ENCODE data around the gene RALBP1. TPM values are rescaled to one million over a fixed set of nuclear protein-coding genes. Genes with fewer than 3 reads are reported as not detected.

The RALBP1 gene
- polyA plus RNA-seq, 1 donor (not counting 4 experiments of a cell fraction or from before 2014, with no cell fraction given): 47.6 TPM

- Histone ChIP-seq H4K20me1 (ENCODE audit: control insufficient read depth, extremely low read depth, insufficient read depth, low read length) (peaks cover 16% of the 10 kb centered on the region), H3K4me1 (ENCODE audit: control insufficient read depth, extremely low read depth, insufficient read depth, low read length) (peaks cover 6% of the 10 kb centered on the region), H3K4me2 (ENCODE audit: control insufficient read depth, extremely low read depth, insufficient read depth, low read depth, low read length) (no peak overlapping the region), H3K79me2 (ENCODE audit: control insufficient read depth, insufficient read depth, low read length) (peaks cover 56% of the 10 kb centered on the region), H3K9me1 (ENCODE audit: control insufficient read depth, extremely low read depth, insufficient read depth, low read length) (no peaks in the 10 kb centered on the region), H3K27me3 (ENCODE audit: control insufficient read depth, extremely low read depth, insufficient read depth, low read length) (no peaks in the 10 kb centered on the region), H3K4me3 (ENCODE audit: control insufficient read depth in 2 of 3, extremely low read depth in 1 of 3, insufficient read depth in 2 of 3, low read depth in 1 of 3, low read length in 3 of 3) (no peak overlapping the region), H3K27ac (ENCODE audit: control insufficient read depth, insufficient read depth, low read length) (no peak overlapping the region), H3K9me3 (ENCODE audit: control insufficient read depth, low read depth, low read length) (no peaks in the 10 kb centered on the region), H2AFZ (ENCODE audit: control insufficient read depth, low read length) (no peak overlapping the region), H3K36me3 (ENCODE audit: control insufficient read depth in 2 of 2, extremely low read depth in 1 of 2, insufficient read depth in 2 of 2, low read length in 2 of 2) (peaks cover 46 to 77% of the 10 kb centered on the region in 2 experiments), H3K9ac (ENCODE audit: control insufficient read depth, extremely low read depth, insufficient read depth, low read length) (no peak overlapping the region)
- DNase-seq (ENCODE audit: low read depth, low spot score) (no peak), FAIRE-seq (no peak)
- TF ChIP-seq EZH2 (IDR thresholded peaks at IDR 0.05; ENCODE audit: low read length): no peak
- TF ChIP-seq CTCF (optimal IDR thresholded peaks at IDR 0.05 in 1 of 3, IDR thresholded peaks at IDR 0.05 in 1 of 3, conservative IDR thresholded peaks at IDR 0.05 in 1 of 3; ENCODE audit: extremely low read depth in 1 of 3, insufficient read depth in 2 of 3, low read length in 3 of 3): no peak
- dilution Hi-C loops (cut with MboI; ENCODE audit: extremely low pct_ligation_motif_present, low sequenced_read_pairs): no loop called here
Observed at GRCh38 chr18:9552616-9553015, 77.3 kb downstream of the RALBP1 start.

GRCh38 chr18:9557250-9557943 lies 82.1 kb downstream of the RALBP1 start:
- dilution Hi-C loops (cut with MboI; ENCODE audit: extremely low pct_ligation_motif_present, low sequenced_read_pairs): no loop called here
- Histone ChIP-seq H3K4me2 (ENCODE audit: control insufficient read depth, extremely low read depth, insufficient read depth, low read depth, low read length) (peak overlapping the region; percentile 55), H3K79me2 (ENCODE audit: control insufficient read depth, insufficient read depth, low read length) (peaks cover 31% of the 10 kb centered on the region)

More at GRCh38 chr18:9557250-9557943, 82.1 kb downstream of the RALBP1 start:
- FAIRE-seq: peak; percentile 100
- H2AFZ ChIP-seq (ENCODE audit: control insufficient read depth, low read length): no peak overlapping the region
- H3K36me3 ChIP-seq (ENCODE audit: control insufficient read depth in 2 of 2, extremely low read depth in 1 of 2, insufficient read depth in 2 of 2, low read length in 2 of 2): peaks cover 29 to 61% of the 10 kb centered on the region in 2 experiments
- TF ChIP-seq CTCF (optimal IDR thresholded peaks at IDR 0.05 in 1 of 3, IDR thresholded peaks at IDR 0.05 in 1 of 3, conservative IDR thresholded peaks at IDR 0.05 in 1 of 3; ENCODE audit: extremely low read depth in 1 of 3, insufficient read depth in 2 of 3, low read length in 3 of 3) (no peak), EZH2 (IDR thresholded peaks at IDR 0.05; ENCODE audit: low read length) (no peak)
- H3K9me3 ChIP-seq (ENCODE audit: control insufficient read depth, low read depth, low read length): no peaks in the 10 kb centered on the region
- H3K9ac ChIP-seq (ENCODE audit: control insufficient read depth, extremely low read depth, insufficient read depth, low read length): no peak overlapping the region
- H3K4me3 ChIP-seq (ENCODE audit: control insufficient read depth in 2 of 3, extremely low read depth in 1 of 3, insufficient read depth in 2 of 3, low read depth in 1 of 3, low read length in 3 of 3): peak overlapping the region in 2 of 3 experiments; percentile 19 to 34
- no peaks in the 10 kb centered on the region for H4K20me1 ChIP-seq (ENCODE audit: control insufficient read depth, extremely low read depth, insufficient read depth, low read length)
- H3K27ac ChIP-seq (ENCODE audit: control insufficient read depth, insufficient read depth, low read length): peak overlapping the region; percentile 60
- H3K27me3 ChIP-seq (ENCODE audit: control insufficient read depth, extremely low read depth, insufficient read depth, low read length): no peaks in the 10 kb centered on the region
- peak; percentile 26 for DNase-seq (ENCODE audit: low read depth, low spot score)
- H3K9me1 ChIP-seq (ENCODE audit: control insufficient read depth, extremely low read depth, insufficient read depth, low read length): no peaks in the 10 kb centered on the region
- peaks cover 35% of the 10 kb centered on the region for H3K4me1 ChIP-seq (ENCODE audit: control insufficient read depth, extremely low read depth, insufficient read depth, low read length)
